Vagina (tissue), 2 donors: ENCODE data around the gene IL1R2.

Experiments
- POLR2A ChIP-seq, 2 donors: fragments of 450-650 bp; IDR thresholded peaks; one replicate each; pipeline ENCODE4 v1.6.1; 2017; ENCODE audit warnings: antibody characterized with exemption in 2 of 2, mild to moderate bottlenecking in 2 of 2, moderate library complexity in 2 of 2
- POLR2AphosphoS5 ChIP-seq, 2 donors: sonication (generic); formaldehyde crosslinking; IDR thresholded peaks; one replicate each; pipeline ENCODE4 v1.9.0; 2017; ENCODE audit warnings: antibody characterized with exemption in 2 of 2, mild to moderate bottlenecking in 2 of 2, low read depth in 1 of 2; ENCODE audit not compliant: insufficient read depth in 1 of 2
- TF ChIP-seq, protein P1 (sequence below), 3 experiments: fragments of 450-650 bp in 2 of 3; fragments of 200-600 bp in 1 of 3; sonication (generic) in 1 of 3; IDR thresholded peaks; one replicate each; pipeline ENCODE4 v1.5.1; 2017 to 2019; ENCODE audit warnings: antibody characterized with exemption in 3 of 3, mild to moderate bottlenecking in 2 of 3, moderate library complexity in 2 of 3

- TF ChIP-seq, protein P1, sequence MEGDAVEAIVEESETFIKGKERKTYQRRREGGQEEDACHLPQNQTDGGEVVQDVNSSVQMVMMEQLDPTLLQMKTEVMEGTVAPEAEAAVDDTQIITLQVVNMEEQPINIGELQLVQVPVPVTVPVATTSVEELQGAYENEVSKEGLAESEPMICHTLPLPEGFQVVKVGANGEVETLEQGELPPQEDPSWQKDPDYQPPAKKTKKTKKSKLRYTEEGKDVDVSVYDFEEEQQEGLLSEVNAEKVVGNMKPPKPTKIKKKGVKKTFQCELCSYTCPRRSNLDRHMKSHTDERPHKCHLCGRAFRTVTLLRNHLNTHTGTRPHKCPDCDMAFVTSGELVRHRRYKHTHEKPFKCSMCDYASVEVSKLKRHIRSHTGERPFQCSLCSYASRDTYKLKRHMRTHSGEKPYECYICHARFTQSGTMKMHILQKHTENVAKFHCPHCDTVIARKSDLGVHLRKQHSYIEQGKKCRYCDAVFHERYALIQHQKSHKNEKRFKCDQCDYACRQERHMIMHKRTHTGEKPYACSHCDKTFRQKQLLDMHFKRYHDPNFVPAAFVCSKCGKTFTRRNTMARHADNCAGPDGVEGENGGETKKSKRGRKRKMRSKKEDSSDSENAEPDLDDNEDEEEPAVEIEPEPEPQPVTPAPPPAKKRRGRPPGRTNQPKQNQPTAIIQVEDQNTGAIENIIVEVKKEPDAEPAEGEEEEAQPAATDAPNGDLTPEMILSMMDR (IDR thresholded peaks at IDR 0.05) = no peak
- TF ChIP-seq POLR2AphosphoS5 (IDR thresholded peaks at IDR 0.05; ENCODE audit: insufficient read depth in 1 of 2, low read depth in 1 of 2) = no peak
- no peak for TF ChIP-seq POLR2A (IDR thresholded peaks at IDR 0.05)
These were observed 3.9 kb upstream of the IL1R2 start for GRCh38 chr2:101987832-101988231.
